Gastroesophageal sphincter (tissue), 3 donors: Measurements from ENCODE around the gene RAB5IF.

Source experiments
- EP300 ChIP-seq: sonication (generic); formaldehyde crosslinking; IDR thresholded peaks from one replicate; pipeline ENCODE4 v1.6.1; 2017; ENCODE audit warnings: antibody characterized with exemption, mild to moderate bottlenecking
- POLR2A ChIP-seq, 2 donors: fragments of 450-650 bp; IDR thresholded peaks; one replicate each; pipeline ENCODE4 v1.6.1; 2017; ENCODE audit warnings: antibody characterized with exemption in 2 of 2, mild to moderate bottlenecking in 2 of 2, moderate library complexity in 1 of 2
- POLR2AphosphoS5 ChIP-seq: sonication (generic); formaldehyde crosslinking; IDR thresholded peaks from one replicate; pipeline ENCODE4 v1.6.1; 2017; ENCODE audit warnings: antibody characterized with exemption
- TF ChIP-seq, protein P1 (sequence below), 4 experiments: fragments of 200-600 bp in 2 of 4; fragments of 450-650 bp in 2 of 4; sonication (generic) in 1 of 4; IDR thresholded peaks; one replicate each; pipeline ENCODE4 v1.5.1; 2017 to 2019; ENCODE audit warnings: antibody characterized with exemption in 4 of 4, mild to moderate bottlenecking in 2 of 4, moderate library complexity in 2 of 4

DNA sequence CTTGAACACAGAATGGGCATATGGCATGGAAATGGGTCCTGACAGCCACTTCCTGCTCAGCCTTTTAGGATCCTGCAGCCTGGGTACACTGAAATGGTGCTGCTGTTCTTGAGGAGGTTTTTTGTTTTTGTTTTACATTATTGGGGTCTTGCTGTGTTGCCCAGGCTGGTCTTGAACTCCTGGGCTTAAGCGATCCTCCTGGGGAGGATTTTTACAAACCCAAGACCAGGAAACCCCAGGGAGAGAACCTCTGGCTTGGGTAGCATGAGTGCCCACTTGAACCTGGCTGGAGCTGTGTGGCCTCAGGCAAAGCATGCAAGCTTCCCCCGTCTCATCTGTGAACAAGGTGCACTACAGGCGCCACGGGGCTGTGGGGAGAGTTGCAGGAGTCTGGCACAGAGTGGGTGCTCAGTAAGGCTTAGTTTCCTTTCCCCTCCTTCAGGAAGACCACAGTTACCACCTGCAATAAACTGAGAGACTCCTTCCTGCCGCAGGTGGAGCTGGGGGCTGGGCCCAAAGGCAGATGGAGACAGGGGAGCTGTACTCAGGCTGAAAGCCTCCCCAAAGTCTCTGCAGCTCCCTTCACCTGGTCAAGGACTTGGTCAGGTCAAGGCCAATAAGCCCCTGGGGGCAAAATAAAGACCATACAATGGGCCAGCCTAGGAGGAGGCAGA, 38.6 kb downstream of the RAB5IF start:
- TF ChIP-seq POLR2A (IDR thresholded peaks at IDR 0.05) (no peak), POLR2AphosphoS5 (no peak), EP300 (no peak)
- TF ChIP-seq, protein P1, sequence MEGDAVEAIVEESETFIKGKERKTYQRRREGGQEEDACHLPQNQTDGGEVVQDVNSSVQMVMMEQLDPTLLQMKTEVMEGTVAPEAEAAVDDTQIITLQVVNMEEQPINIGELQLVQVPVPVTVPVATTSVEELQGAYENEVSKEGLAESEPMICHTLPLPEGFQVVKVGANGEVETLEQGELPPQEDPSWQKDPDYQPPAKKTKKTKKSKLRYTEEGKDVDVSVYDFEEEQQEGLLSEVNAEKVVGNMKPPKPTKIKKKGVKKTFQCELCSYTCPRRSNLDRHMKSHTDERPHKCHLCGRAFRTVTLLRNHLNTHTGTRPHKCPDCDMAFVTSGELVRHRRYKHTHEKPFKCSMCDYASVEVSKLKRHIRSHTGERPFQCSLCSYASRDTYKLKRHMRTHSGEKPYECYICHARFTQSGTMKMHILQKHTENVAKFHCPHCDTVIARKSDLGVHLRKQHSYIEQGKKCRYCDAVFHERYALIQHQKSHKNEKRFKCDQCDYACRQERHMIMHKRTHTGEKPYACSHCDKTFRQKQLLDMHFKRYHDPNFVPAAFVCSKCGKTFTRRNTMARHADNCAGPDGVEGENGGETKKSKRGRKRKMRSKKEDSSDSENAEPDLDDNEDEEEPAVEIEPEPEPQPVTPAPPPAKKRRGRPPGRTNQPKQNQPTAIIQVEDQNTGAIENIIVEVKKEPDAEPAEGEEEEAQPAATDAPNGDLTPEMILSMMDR (IDR thresholded peaks at IDR 0.05): no peak
